Effector memory CD4-positive, alpha-beta T cell (primary cell): ENCODE results near the gene IAH1.

Source experiments
- DNase-seq, 3 donors: peaks; one replicate each; pipeline ENCODE4 v3.0.0-alpha.2; 2020
- H3K27ac ChIP-seq: 2 replicates; pipeline ENCODE4 v1.7.0; 2013; ENCODE audit warnings: mild to moderate bottlenecking, low read length, moderate library complexity; ENCODE audit not compliant: insufficient read depth, poor library complexity, severe bottlenecking
- H3K27me3 ChIP-seq: replicated peaks from 2 replicates; pipeline ENCODE4 v1.7.0; 2013; ENCODE audit warnings: mild to moderate bottlenecking, low read length; ENCODE audit not compliant: insufficient read depth, control insufficient read depth, poor library complexity, severe bottlenecking
- H3K36me3 ChIP-seq: 2 replicates; pipeline ENCODE4 v1.7.0; 2013; ENCODE audit warnings: mild to moderate bottlenecking, low read length, moderate library complexity; ENCODE audit not compliant: control insufficient read depth, insufficient read depth
- H3K4me1 ChIP-seq: 2 replicates; pipeline ENCODE4 v1.7.0; 2013; ENCODE audit warnings: low read length, mild to moderate bottlenecking; ENCODE audit not compliant: control insufficient read depth, insufficient read depth, poor library complexity, severe bottlenecking
- H3K4me3 ChIP-seq: 2 replicates; pipeline ENCODE4 v1.7.0; 2013; ENCODE audit warnings: low read length, low read depth, mild to moderate bottlenecking; ENCODE audit not compliant: insufficient read depth, poor library complexity, severe bottlenecking
- H3K9me3 ChIP-seq: 2 replicates; pipeline ENCODE4 v1.7.0; 2013; ENCODE audit warnings: mild to moderate bottlenecking, low read length, moderate library complexity; ENCODE audit not compliant: control insufficient read depth

The IAH1 gene

DNA sequence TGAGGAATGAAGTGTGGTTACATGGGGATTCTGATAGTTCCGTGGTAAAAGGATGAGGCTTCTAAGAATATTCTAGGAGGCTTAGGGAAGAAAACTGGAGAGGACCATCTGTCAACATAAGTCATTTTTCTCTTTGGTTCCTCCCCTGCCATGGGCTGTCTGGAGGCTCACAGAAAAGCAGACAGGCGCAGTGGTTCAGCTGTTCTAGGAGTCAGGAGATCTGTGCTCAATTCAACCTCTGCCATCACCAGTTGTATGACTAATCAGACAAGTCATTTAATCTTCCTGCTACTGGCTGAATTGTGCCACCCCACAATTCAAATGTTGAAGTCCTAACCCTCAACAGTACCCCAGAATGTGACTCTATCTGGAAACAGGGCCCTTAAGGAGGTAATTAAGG is 44.9 kb downstream of the IAH1 start:
- Histone ChIP-seq H3K4me3 (no peak overlapping the region), H3K27ac (no peak overlapping the region)
- no peak for DNase-seq

DNA sequence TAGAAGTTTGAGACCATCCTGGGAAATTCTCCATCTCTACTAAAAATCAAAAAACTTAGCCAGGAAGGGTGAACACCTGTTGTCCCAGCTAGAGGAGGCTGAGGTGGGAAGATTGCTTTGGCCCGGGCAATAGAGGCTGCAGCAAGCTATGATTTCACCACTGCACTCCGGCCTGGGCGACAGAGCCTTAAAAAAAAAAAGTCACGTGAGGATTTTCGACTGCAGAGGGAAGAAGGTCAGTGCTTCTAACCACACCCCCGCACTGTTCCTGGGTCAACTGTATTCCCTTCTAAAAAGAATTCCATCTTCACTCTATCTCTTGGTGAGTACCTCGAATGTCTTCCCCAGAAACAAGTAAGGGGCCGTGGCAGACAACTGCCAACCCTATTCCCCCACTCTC is 49.9 kb downstream of the IAH1 start:
- no peak for DNase-seq
- Histone ChIP-seq H3K4me3 (no peak overlapping the region), H3K27me3 (no peaks in the 10 kb centered on the region), H3K27ac (no peak overlapping the region), H3K36me3 (peaks cover 48% of the 10 kb centered on the region), H3K9me3 (no peaks in the 10 kb centered on the region), H3K4me1 (no peaks in the 10 kb centered on the region)

More for the DNA sequence above, 44.9 kb downstream of the IAH1 start:
- no peaks in the 10 kb centered on the region for H3K4me1 ChIP-seq
- no peaks in the 10 kb centered on the region for H3K9me3 ChIP-seq
- H3K36me3 ChIP-seq, result peaks cover 46% of the 10 kb centered on the region
- H3K27me3 ChIP-seq, result no peaks in the 10 kb centered on the region

DNA sequence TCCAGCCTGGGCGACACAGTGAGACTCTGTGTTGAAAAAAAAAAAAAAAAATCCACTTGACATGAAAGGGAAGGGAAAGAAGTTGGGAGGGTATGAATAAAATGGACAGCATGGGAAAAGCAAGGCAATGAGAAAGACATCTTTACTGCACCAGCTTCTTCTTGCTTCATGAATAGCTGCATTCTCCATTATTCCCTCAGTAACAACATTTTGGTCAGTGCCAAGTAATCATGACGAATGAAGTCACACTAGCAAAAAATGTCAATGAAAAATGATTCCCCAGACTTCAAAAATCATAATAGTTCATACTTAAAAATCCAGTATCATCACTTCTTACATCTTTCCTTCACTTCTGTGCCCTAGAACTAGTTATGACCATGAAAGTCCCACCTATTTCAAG is 50.9 kb downstream of the IAH1 start:
- Histone ChIP-seq H3K4me3 (no peak overlapping the region), H3K36me3 (peaks cover 44% of the 10 kb centered on the region)

DNA sequence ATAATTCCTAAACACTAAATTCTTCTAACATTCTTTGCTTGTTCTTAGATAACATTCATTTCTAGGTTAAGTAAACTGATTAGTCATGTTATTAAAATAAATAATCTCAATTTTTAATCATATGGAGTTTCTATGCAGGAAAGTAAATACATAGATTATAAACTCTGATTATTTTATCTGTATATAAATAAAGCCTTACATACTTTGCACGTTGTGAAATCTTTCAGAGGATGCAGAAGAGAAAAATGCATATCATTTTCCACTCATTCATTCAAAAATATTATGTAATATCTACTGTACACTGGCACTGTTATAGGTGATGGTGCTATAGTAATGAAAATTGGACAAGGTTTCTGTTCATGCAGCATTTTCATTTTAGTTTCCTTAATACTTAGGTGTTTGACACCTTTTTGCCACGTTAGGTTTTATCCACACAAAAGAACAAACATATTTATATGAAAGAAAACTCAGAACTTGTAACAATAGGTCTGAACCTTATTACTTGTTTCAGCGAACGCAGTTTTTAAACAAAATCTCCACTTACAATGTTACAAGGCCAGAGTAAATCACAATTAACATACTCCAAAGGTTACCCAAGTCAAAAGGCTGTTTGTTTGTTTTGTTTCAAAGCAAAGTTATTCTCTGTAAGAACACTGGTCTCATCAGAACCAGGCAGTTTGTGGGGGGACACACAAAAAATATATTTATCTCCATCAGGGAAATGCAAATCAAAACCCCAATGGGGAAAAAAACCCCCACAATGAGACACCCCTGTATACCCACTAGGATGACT is 53.8 kb downstream of the IAH1 start:
- Histone ChIP-seq H3K27ac (no peak overlapping the region), H3K4me3 (no peak overlapping the region), H3K4me1 (no peaks in the 10 kb centered on the region), H3K36me3 (peaks cover 30% of the 10 kb centered on the region), H3K9me3 (no peaks in the 10 kb centered on the region), H3K27me3 (no peaks in the 10 kb centered on the region)
- DNase-seq, result no peak

More for the DNA sequence above, 50.9 kb downstream of the IAH1 start:
- Histone ChIP-seq H3K9me3 (no peaks in the 10 kb centered on the region), H3K27me3 (no peaks in the 10 kb centered on the region), H3K4me1 (no peaks in the 10 kb centered on the region), H3K27ac (no peak overlapping the region)
- no peak for DNase-seq

DNA sequence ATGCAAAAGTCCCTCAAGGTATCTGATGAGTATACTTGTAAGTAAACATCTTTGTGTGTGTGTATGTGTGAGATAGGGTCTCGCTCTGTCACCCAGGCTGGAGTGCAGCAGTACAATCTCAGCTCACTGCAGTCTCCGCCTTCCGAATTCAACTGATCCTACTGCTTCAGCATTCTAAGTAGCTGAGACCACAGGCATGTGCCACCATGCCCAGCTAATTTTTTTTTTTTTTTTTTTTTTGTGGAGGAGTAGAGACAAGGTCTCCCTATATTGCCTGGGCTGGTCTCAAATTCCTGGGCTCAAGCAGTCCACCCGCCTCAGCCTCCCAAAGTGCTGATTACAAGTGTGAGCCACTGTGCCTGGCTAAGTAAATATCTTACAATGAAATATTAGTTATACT is 58.1 kb downstream of the IAH1 start:
- no peak for DNase-seq
- H3K27me3 ChIP-seq, result no peaks in the 10 kb centered on the region
- no peak overlapping the region for H3K27ac ChIP-seq
- no peaks in the 10 kb centered on the region for H3K9me3 ChIP-seq
- H3K36me3 ChIP-seq, result peaks cover 3% of the 10 kb centered on the region
- H3K4me3 ChIP-seq, result no peak overlapping the region
- H3K4me1 ChIP-seq, result no peaks in the 10 kb centered on the region

DNA sequence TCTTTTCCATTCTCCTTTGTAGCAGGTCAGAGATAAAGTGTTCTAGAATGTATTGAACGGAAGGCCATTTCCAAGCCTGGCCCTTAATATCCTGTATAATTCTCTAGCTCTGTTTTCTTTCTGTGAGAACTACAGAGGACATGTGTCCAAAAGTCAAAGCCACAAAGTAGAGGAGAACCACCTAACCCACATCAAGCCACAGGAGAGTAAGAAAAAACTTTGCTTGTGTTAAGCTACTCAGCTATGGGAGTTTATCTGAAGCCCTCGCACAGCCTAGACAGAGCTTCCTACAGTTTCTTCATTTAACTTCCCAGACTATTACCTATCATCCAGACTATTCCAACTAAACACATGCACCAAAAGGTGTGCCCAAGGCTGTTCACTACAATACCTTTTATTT is 59.3 kb downstream of the IAH1 start:
- Histone ChIP-seq H3K27ac (no peak overlapping the region), H3K9me3 (no peaks in the 10 kb centered on the region), H3K36me3 (peaks cover 3% of the 10 kb centered on the region), H3K4me3 (no peak overlapping the region), H3K27me3 (no peaks in the 10 kb centered on the region), H3K4me1 (no peaks in the 10 kb centered on the region)
- no peak for DNase-seq

DNA sequence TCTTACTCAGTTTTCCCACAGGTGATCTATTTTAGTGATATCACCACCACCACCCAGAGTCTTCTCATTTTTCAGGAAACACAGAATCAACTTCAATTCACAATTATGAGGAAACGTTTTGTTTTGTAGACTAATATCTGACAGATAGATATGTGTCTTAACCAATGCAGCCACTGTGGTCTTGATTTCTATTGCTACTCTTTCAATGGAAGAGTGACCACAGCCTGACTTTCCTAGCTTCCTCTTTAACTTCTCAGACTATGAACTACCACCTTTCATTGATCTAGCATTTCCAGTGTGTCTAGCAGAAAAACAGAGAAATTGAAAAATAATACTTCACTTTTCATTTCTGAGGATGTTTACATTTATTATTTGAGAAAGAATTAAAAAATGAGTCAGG is 60.8 kb downstream of the IAH1 start:
- no peak for DNase-seq
- H3K27me3 ChIP-seq, result no peaks in the 10 kb centered on the region
- no peak overlapping the region for H3K4me3 ChIP-seq
- H3K9me3 ChIP-seq, result no peaks in the 10 kb centered on the region
- H3K4me1 ChIP-seq, result no peaks in the 10 kb centered on the region
- no peak overlapping the region for H3K27ac ChIP-seq
- peaks cover 6% of the 10 kb centered on the region for H3K36me3 ChIP-seq

DNA sequence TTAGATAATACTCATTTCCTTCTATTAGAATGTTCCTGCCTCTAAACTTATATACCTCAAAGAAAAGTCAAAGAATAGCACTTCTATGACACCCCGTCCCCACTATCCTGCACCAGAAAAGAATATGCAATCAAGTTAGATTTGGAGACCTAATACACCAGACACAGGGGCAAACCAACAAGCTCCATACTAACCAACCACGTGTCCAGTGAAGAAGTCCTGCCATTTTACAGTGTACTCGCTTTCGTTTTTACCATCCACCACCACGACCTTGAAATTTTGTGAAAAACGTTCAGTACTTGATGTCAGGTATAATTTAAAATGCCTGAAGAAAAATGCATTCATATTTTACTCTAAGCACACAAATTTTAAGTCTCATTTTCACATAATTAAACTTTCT is 62.2 kb downstream of the IAH1 start:
- Histone ChIP-seq H3K9me3 (no peaks in the 10 kb centered on the region), H3K27me3 (no peaks in the 10 kb centered on the region), H3K27ac (no peak overlapping the region), H3K36me3 (peaks cover 6% of the 10 kb centered on the region), H3K4me1 (no peaks in the 10 kb centered on the region), H3K4me3 (no peak overlapping the region)
- no peak for DNase-seq

DNA sequence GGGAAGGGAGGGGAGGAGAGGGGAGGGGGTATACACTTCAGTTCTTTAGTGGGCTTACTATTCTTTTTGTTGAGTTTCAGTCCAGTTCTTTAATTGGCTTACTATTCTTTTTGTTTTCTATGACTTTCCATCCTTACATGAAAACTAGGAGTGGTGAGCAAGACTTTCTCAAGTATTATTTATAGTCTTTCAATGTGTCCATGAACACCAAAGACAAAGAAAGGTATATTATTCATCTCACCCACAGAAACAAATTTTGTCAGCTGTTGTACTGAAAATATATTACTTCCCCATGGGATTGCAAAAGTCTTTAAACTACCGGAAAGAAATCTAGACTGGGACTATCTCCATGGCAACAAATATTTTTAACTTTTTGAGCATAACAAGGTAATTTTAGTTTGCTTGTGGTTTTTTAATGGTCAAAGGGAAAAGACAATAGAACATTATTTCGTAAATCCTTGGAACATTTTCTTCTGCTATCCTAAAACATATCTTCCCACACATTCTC is 63.7 kb downstream of the IAH1 start:
- H3K4me1 ChIP-seq, result no peaks in the 10 kb centered on the region
- H3K9me3 ChIP-seq, result no peaks in the 10 kb centered on the region
- peaks cover 6% of the 10 kb centered on the region for H3K36me3 ChIP-seq
- no peaks in the 10 kb centered on the region for H3K27me3 ChIP-seq
- no peak overlapping the region for H3K4me3 ChIP-seq
- no peak overlapping the region for H3K27ac ChIP-seq
- DNase-seq, result no peak
